ENCODE measurements around the gene NOS2. TPM values are rescaled to one million over a fixed set of nuclear protein-coding genes. Genes with fewer than 3 reads are reported as not detected.

Gene NOS2
- total RNA-seq, 4 donors from 2014 or later: 0.13 to 0.69 (median 0.33) TPM; not detected in 1

GRCh38 chr17:27804113-27804512, 3.8 kb upstream of the NOS2 start:
- Histone ChIP-seq H3K4me3 (no peak overlapping the region), H3K4me1 (peaks cover 3 to 10% (median 9%) of the 10 kb centered on the region in 4 donors), H3K27me3 (no peaks in the 10 kb centered on the region), H3K9me3 (no peaks in the 10 kb centered on the region), H3K27ac (replicated peaks in 1 of 4) (no peak overlapping the region), H3K36me3 (no peaks in the 10 kb centered on the region)
- WGBS: 74% methylated on average over 9 of the region's 10 CpGs
- no peak for DNase-seq (ENCODE audit: extremely low spot score)
- TF ChIP-seq, protein P1, sequence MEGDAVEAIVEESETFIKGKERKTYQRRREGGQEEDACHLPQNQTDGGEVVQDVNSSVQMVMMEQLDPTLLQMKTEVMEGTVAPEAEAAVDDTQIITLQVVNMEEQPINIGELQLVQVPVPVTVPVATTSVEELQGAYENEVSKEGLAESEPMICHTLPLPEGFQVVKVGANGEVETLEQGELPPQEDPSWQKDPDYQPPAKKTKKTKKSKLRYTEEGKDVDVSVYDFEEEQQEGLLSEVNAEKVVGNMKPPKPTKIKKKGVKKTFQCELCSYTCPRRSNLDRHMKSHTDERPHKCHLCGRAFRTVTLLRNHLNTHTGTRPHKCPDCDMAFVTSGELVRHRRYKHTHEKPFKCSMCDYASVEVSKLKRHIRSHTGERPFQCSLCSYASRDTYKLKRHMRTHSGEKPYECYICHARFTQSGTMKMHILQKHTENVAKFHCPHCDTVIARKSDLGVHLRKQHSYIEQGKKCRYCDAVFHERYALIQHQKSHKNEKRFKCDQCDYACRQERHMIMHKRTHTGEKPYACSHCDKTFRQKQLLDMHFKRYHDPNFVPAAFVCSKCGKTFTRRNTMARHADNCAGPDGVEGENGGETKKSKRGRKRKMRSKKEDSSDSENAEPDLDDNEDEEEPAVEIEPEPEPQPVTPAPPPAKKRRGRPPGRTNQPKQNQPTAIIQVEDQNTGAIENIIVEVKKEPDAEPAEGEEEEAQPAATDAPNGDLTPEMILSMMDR (IDR thresholded peaks at IDR 0.05): no peak
- TF ChIP-seq POLR2A (IDR thresholded peaks at IDR 0.05; ENCODE audit: low read depth): no peak
- no peak for TF ChIP-seq POLR2AphosphoS5 (IDR thresholded peaks at IDR 0.05)
- no peak for TF ChIP-seq EP300 (IDR thresholded peaks at IDR 0.05)
- intact Hi-C loops (cut with DNase I): loop anchor here (10.0 kb wide), 1 partner anchor 451 kb away; no protein-coding TSS in a partner anchor

DNA sequence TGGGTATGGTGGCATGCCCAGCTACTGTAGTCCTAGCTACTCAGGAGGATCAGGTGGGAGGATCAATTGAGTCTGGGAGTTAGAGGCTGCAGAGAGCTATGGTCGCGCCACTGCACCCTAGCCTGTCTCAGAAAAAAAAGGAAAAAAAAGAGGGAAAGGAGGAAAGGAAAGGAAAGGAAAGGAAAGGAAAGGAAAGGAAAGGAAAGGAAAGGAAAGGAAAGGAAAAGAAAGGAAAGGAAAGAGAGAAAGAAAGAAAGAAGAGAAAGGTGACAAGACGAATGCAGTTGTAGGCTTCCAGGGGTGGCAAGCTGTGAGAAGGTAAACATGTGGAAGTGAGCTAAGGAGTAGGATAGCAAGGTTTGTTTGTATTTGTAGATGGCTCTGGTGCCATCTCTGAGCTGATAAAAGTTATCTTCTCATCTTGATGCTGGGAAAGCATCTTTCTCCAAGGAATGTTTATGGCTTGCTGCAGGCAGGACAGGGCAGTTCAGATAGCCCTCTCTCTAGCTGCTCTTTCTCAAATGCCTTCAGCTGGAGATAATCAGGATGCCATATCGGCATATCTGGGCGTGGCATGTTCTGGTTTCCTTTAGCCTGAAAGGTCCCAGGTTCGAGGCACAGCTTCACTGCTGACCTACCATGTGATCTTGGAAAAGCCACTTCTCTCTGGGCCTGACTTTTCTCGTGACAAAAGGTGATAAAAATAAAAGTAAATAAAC, 2.8 kb upstream of the NOS2 start:
- no peaks in the 10 kb centered on the region for H3K36me3 ChIP-seq
- intact Hi-C loops (cut with DNase I): loop anchor here (10.0 kb wide), 1 partner anchor 452 kb away; no protein-coding TSS in a partner anchor
- TF ChIP-seq POLR2AphosphoS5 (IDR thresholded peaks at IDR 0.05): no peak
- TF ChIP-seq, protein P1 (IDR thresholded peaks at IDR 0.05): no peak
- TF ChIP-seq EP300 (IDR thresholded peaks at IDR 0.05): no peak
- no peak for TF ChIP-seq POLR2A (IDR thresholded peaks at IDR 0.05; ENCODE audit: low read depth)
- H3K27me3 ChIP-seq: peaks cover 0 to under 1% (median 0%) of the 10 kb centered on the region in 4 donors
- H3K9me3 ChIP-seq: no peaks in the 10 kb centered on the region
- peaks cover 3 to 10% (median 9%) of the 10 kb centered on the region in 4 donors for H3K4me1 ChIP-seq
- DNase-seq (ENCODE audit: extremely low spot score): no peak
- no peak overlapping the region for H3K27ac ChIP-seq (replicated peaks in 1 of 4)
- no peak overlapping the region for H3K4me3 ChIP-seq
- WGBS: 86% methylated on average over 7 of the region's 7 CpGs

DNA sequence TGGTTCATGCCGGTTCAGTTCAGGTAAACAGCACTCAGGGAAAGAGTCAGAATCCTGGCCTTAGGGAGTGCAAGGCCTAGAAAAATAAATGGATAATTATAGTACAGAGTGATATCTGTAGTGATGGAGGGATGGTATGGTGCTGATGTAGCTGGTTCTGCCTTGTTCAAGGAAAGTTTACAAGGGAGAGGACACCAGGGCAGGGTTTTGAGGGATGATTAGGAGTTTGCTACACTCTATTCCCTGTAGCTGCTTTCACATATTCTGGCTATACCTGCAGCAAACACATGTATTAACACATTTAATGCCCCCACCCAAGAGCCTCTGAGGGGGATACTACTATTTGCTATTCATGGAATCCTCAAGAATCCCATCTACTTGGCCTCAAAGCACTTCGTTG, 1.7 kb upstream of the NOS2 start:
- TF ChIP-seq EP300 (IDR thresholded peaks at IDR 0.05): no peak
- TF ChIP-seq, protein P1 (IDR thresholded peaks at IDR 0.05): no peak
- TF ChIP-seq POLR2AphosphoS5 (IDR thresholded peaks at IDR 0.05): no peak
- no peak for TF ChIP-seq POLR2A (IDR thresholded peaks at IDR 0.05; ENCODE audit: low read depth)
- intact Hi-C loops (cut with DNase I): loop anchor here (10.0 kb wide), 1 partner anchor 453 kb away; no protein-coding TSS in a partner anchor
- DNase-seq (ENCODE audit: extremely low spot score): no peak
- 74% methylated on average over 2 of the region's 2 CpGs for WGBS
- Histone ChIP-seq H3K36me3 (no peaks in the 10 kb centered on the region), H3K27ac (replicated peaks in 1 of 4) (no peak overlapping the region), H3K27me3 (peaks cover 0 to 7% (median 0%) of the 10 kb centered on the region in 4 donors), H3K9me3 (no peaks in the 10 kb centered on the region), H3K4me1 (peaks cover 0 to 10% (median 9%) of the 10 kb centered on the region in 4 donors), H3K4me3 (no peak overlapping the region)

GRCh38 chr17:27798376-27798775, 2.0 kb downstream of the NOS2 start:
- peaks cover 0 to 23% (median 5%) of the 10 kb centered on the region in 4 donors for H3K27me3 ChIP-seq
- peaks cover 4 to 9% (median 7%) of the 10 kb centered on the region in 4 donors for H3K4me1 ChIP-seq
- intact Hi-C loops (cut with DNase I): no loop called here
- TF ChIP-seq EP300 (IDR thresholded peaks at IDR 0.05): no peak
- no peak overlapping the region for H3K27ac ChIP-seq (replicated peaks in 1 of 4)
- no peak for DNase-seq (ENCODE audit: extremely low spot score)
- H3K9me3 ChIP-seq: no peaks in the 10 kb centered on the region
- WGBS: 93% methylated on average over 7 of the region's 8 CpGs
- no peak overlapping the region for H3K4me3 ChIP-seq
- no peaks in the 10 kb centered on the region for H3K36me3 ChIP-seq

- 77% methylated on average over 9 of the region's 9 CpGs for WGBS
- Histone ChIP-seq H3K9me3 (no peaks in the 10 kb centered on the region), H3K27me3 (peaks cover 0 to 30% (median 13%) of the 10 kb centered on the region in 4 donors), H3K36me3 (no peaks in the 10 kb centered on the region), H3K27ac (replicated peaks in 1 of 4) (no peak overlapping the region), H3K4me1 (peaks cover 9 to 15% (median 13%) of the 10 kb centered on the region in 4 donors), H3K4me3 (no peak overlapping the region)
- intact Hi-C loops (cut with DNase I): no loop called here
- DNase-seq (ENCODE audit: extremely low spot score): no peak
- no peak for TF ChIP-seq POLR2AphosphoS5 (IDR thresholded peaks at IDR 0.05)
- TF ChIP-seq POLR2A (IDR thresholded peaks at IDR 0.05; ENCODE audit: low read depth): no peak
- TF ChIP-seq EP300 (IDR thresholded peaks at IDR 0.05): no peak
- TF ChIP-seq, protein P1 (IDR thresholded peaks at IDR 0.05): no peak
These were observed 2.8 kb downstream of the NOS2 start for GRCh38 chr17:27797390-27798091.

Data from esophagus muscularis mucosa (tissue), 4 donors.